ENCODE measurements around the gene VTI1A.
"Not testable (repeated sequence)": the region's sequence is repeated elsewhere in the genome, so short reads cannot be mapped to it uniquely, and the experiment has no call there.

The VTI1A gene

GRCh38 chr10:112454910-112455779 is 8.1 kb downstream of the VTI1A start:
- no peak for DNase-seq

GRCh38 chr10:112456533-112456932 is 9.5 kb downstream of the VTI1A start:
- peak; percentile 34 for DNase-seq

- DNase-seq = no peak
Observed at GRCh38 chr10:112460366-112460765, 13.4 kb downstream of the VTI1A start.

- DNase-seq = peak; percentile 90
Observed at GRCh38 chr10:112461029-112461887, 14.2 kb downstream of the VTI1A start.

GRCh38 chr10:112464074-112464473 is 17.1 kb downstream of the VTI1A start:
- DNase-seq = not testable (repeated sequence)

- DNase-seq = no peak
Observed at GRCh38 chr10:112465299-112465883, 18.4 kb downstream of the VTI1A start.

GRCh38 chr10:112466802-112467201 is 19.8 kb downstream of the VTI1A start:
- DNase-seq = no peak

GRCh38 chr10:112467541-112468075 is 20.6 kb downstream of the VTI1A start:
- no peak for DNase-seq

GRCh38 chr10:112471878-112472487 is 25.0 kb downstream of the VTI1A start:
- DNase-seq = peak; percentile 81

GRCh38 chr10:112475575-112476218 is 28.7 kb downstream of the VTI1A start:
- peak; percentile 56 for DNase-seq

- DNase-seq = no peak
Observed at GRCh38 chr10:112481602-112482001, 34.6 kb downstream of the VTI1A start.

- DNase-seq = no peak
Observed at GRCh38 chr10:112484399-112484798, 37.4 kb downstream of the VTI1A start.

GRCh38 chr10:112487964-112488363 is 40.9 kb downstream of the VTI1A start:
- DNase-seq = no peak

GRCh38 chr10:112490545-112490944 is 43.5 kb downstream of the VTI1A start:
- no peak for DNase-seq

- DNase-seq = no peak
Observed at GRCh38 chr10:112491144-112491543, 44.1 kb downstream of the VTI1A start.

GRCh38 chr10:112492736-112493135 is 45.7 kb downstream of the VTI1A start:
- no peak for DNase-seq

- no peak for DNase-seq
Observed at GRCh38 chr10:112497347-112497950, 50.4 kb downstream of the VTI1A start.

- peak; percentile 20 for DNase-seq
Observed at GRCh38 chr10:112498806-112499205, 51.8 kb downstream of the VTI1A start.

GRCh38 chr10:112499985-112500384 is 53.0 kb downstream of the VTI1A start:
- not testable (repeated sequence) for DNase-seq

- no peak for DNase-seq
Observed at GRCh38 chr10:112502536-112502935, 55.5 kb downstream of the VTI1A start.

- DNase-seq = no peak
Observed at GRCh38 chr10:112503643-112504042, 56.6 kb downstream of the VTI1A start.

- no peak for DNase-seq
Observed at GRCh38 chr10:112507046-112507445, 60.0 kb downstream of the VTI1A start.

Data from OCI-M1 (cell line).